ENCODE results near the gene HECTD4.
"Not testable (repeated sequence)": the region's sequence is repeated elsewhere in the genome, so short reads cannot be mapped to it uniquely, and the experiment has no call there.

The HECTD4 gene

GRCh38 chr12:112344220-112344619, 38.0 kb downstream of the HECTD4 start:
- no peak for TF ChIP-seq CTCF (IDR thresholded peaks at IDR 0.05; ENCODE audit: low read depth, low read length)
- DNase-seq (ENCODE audit: low read depth, low spot score): no peak
- in situ Hi-C loops (cut with HindIII; ENCODE audit: low sequenced_read_pairs): no loop called here
- H3K4me3 ChIP-seq (ENCODE audit: low read depth, low read length): no peak overlapping the region

DNA sequence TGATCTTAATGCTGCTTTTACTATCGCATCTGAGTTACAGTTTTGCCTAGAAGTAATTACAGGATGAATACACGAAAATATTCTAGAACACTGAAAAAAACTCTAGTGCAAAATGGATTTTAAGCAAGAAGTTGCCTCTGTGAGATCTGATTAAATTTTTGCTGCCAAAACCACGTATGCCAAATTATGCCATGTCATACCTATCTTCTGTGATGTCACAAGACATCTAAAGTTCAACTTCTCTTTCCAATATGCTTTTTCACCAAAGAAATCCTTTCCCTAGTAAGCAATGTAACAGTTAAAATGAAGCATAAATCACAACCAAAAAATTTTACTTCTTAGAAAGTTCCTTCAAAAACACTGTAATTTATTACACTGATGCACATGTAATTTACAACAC, 39.6 kb downstream of the HECTD4 start:
- TF ChIP-seq CTCF (IDR thresholded peaks at IDR 0.05; ENCODE audit: low read depth, low read length): no peak
- in situ Hi-C loops (cut with HindIII; ENCODE audit: low sequenced_read_pairs): no loop called here
- H3K4me3 ChIP-seq (ENCODE audit: low read depth, low read length): no peak overlapping the region
- DNase-seq (ENCODE audit: low read depth, low spot score): no peak

DNA sequence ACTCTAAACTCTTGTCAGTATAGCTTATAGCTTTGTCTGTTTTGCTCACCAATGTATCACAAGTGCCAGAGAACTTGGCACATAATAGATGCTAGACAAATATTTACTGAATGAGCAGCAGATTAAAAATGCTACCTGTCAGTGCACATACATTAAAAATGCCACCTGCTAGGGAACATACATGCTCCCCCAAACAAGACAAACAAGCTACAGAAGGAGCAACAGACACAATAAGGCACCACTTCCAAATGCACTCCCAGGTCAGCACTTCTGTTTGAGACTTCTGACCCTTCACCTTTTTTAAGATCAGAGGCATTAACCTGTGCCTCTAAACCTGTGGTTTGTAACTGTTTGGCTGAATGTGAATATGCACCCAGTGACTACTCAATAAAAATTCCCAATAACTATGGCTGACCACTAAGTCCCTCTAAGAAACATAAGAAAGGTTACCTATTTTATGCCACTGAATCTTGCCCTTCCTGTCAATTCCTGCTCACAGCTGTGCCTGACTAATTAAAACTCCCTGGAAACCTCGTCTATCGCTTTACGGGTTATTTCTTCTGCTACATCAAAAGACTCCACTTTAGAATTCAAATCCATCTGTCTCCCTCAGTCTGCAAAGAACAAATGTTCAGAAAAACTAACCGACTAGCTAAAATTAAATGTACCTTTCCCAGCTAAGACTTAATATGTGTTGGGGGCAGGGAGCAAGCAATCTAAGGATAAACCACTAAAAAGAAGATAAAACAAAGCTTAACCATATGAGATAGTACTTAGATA, 41.0 kb downstream of the HECTD4 start:
- no peak for TF ChIP-seq CTCF (IDR thresholded peaks at IDR 0.05; ENCODE audit: low read depth, low read length)
- in situ Hi-C loops (cut with HindIII; ENCODE audit: low sequenced_read_pairs): no loop called here

GRCh38 chr12:112340230-112340629, 42.0 kb downstream of the HECTD4 start:
- no peak for DNase-seq (ENCODE audit: low read depth, low spot score)
- H3K4me3 ChIP-seq (ENCODE audit: low read depth, low read length): no peak overlapping the region
- in situ Hi-C loops (cut with HindIII; ENCODE audit: low sequenced_read_pairs): no loop called here
- TF ChIP-seq CTCF (IDR thresholded peaks at IDR 0.05; ENCODE audit: low read depth, low read length): no peak

More for the DNA sequence above, 41.0 kb downstream of the HECTD4 start:
- DNase-seq (ENCODE audit: low read depth, low spot score): no peak
- no peak overlapping the region for H3K4me3 ChIP-seq (ENCODE audit: low read depth, low read length)

- H3K4me3 ChIP-seq (ENCODE audit: low read depth, low read length); DNase-seq (ENCODE audit: low read depth, low spot score); in situ Hi-C loops (cut with HindIII; ENCODE audit: low sequenced_read_pairs): not testable (repeated sequence)
Observed at GRCh38 chr12:112334999-112335398, 47.2 kb downstream of the HECTD4 start.

DNA sequence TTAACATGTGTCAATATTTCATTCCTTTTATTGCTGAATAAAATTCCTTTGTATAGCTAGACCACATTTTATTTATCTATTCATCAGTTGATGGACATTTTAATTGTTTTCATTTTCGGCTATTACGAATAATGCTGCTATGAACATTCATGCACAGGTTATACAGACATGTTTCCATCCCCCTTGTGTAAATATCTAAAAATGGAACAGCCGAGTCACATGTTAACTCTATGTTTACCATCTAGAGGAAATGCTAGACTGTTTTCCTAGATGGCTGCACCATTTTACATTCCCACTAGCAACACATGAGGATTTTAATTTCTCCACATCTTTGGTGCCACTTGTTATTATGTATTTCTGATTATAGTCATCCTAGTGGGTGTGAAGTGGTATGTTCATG, 49.2 kb downstream of the HECTD4 start:
- in situ Hi-C loops (cut with HindIII; ENCODE audit: low sequenced_read_pairs): no loop called here
- H3K4me3 ChIP-seq (ENCODE audit: low read depth, low read length): no peak overlapping the region
- DNase-seq (ENCODE audit: low read depth, low spot score): no peak
- TF ChIP-seq CTCF (IDR thresholded peaks at IDR 0.05; ENCODE audit: low read depth, low read length): no peak

- no peak for DNase-seq (ENCODE audit: low read depth, low spot score)
- TF ChIP-seq CTCF (IDR thresholded peaks at IDR 0.05; ENCODE audit: low read depth, low read length): no peak
- H3K4me3 ChIP-seq (ENCODE audit: low read depth, low read length): no peak overlapping the region
- in situ Hi-C loops (cut with HindIII; ENCODE audit: low sequenced_read_pairs): no loop called here
Observed at GRCh38 chr12:112331886-112332285, 50.3 kb downstream of the HECTD4 start.
